HepG2 (cell line): Measurements from ENCODE around the gene ARHGAP4. TPM values are rescaled to one million over a fixed set of nuclear protein-coding genes. Genes with fewer than 3 reads are reported as not detected.

ENCODE experiments used
- FOXM1 ChIP-seq: sonication (generic); formaldehyde crosslinking; IDR thresholded peaks from 2 replicates; pipeline ENCODE4 v1.5.0; 2020; ENCODE audit warnings: missing genetic modification reagents
- GTF2F1 ChIP-seq: fragments of 150-350 bp; IDR thresholded peaks from 2 replicates; pipeline ENCODE4 v1.6.1; 2014; ENCODE audit warnings: low read length
- MED1 ChIP-seq: sonication (generic); formaldehyde crosslinking; IDR thresholded peaks from 2 replicates; pipeline ENCODE4 v1.4.0; 2020; ENCODE audit warnings: missing genetic modification reagents
- MYC ChIP-seq: sonication (generic); formaldehyde crosslinking; IDR thresholded peaks from 2 replicates; pipeline ENCODE4 v1.9.0; 2021; ENCODE audit warnings: missing genetic modification reagents, borderline replicate concordance
- NR2C2 ChIP-seq: sonication (generic); formaldehyde crosslinking; IDR thresholded peaks from 2 replicates; pipeline ENCODE4 v1.4.0; 2020; ENCODE audit warnings: missing genetic modification reagents, mild to moderate bottlenecking, moderate library complexity, borderline replicate concordance
- POGZ ChIP-seq: sonication (generic); formaldehyde crosslinking; IDR thresholded peaks from 2 replicates; pipeline ENCODE4 v1.4.0; 2020; ENCODE audit warnings: mild to moderate bottlenecking, missing genetic modification reagents
- RARA ChIP-seq: IDR thresholded peaks from 2 replicates; pipeline ENCODE4 v1.6.1; 2016; ENCODE audit warnings: missing genetic modification reagents, missing compliant biosample characterization
- TOPORS ChIP-seq: sonication (generic); formaldehyde crosslinking; IDR thresholded peaks from 2 replicates; pipeline ENCODE4 v1.8.0; 2023; ENCODE audit warnings: mild to moderate bottlenecking, missing genetic modification reagents
- ZMYM4 ChIP-seq: sonication (generic); formaldehyde crosslinking; IDR thresholded peaks from 2 replicates; pipeline ENCODE4 v1.8.1; 2023; ENCODE audit warnings: mild to moderate bottlenecking, missing genetic modification reagents
- ZNF121 ChIP-seq: sonication (generic); formaldehyde crosslinking; IDR thresholded peaks from 2 replicates; pipeline ENCODE4 v1.5.0; 2020; ENCODE audit warnings: mild to moderate bottlenecking, missing genetic modification reagents
- ZNF24 ChIP-seq: fragments of 450-650 bp; IDR thresholded peaks from 2 replicates; pipeline ENCODE4 v1.6.1; 2017; ENCODE audit warnings: antibody characterized with exemption, mild to moderate bottlenecking
- ZNF850 ChIP-seq: sonication (generic); formaldehyde crosslinking; conservative IDR thresholded peaks from 2 replicates; pipeline ENCODE4 v1.9.0; 2021; ENCODE audit warnings: mild to moderate bottlenecking, missing genetic modification reagents
- polyA plus RNA-seq, 8 experiments: library from polyadenylated mRNA; depleted of rRNA in 3 of 8; stranded (reverse) in 7 of 8; unstranded in 1 of 8; fragments of >200 nt; fragmentation: Illumina TruSeq in 4 of 8; extraction: Trizol in 4 of 8; gene quantifications; 2 replicates each; pipeline versions ENCODE4 v1.2.1 to v1.2.3, GENCODE V29; 2011 to 2016; ENCODE audit warnings: low read depth in 4 of 8, missing spikeins in 1 of 8, mixed read lengths in 1 of 8; ENCODE audit not compliant: insufficient read depth in 1 of 8
- total RNA-seq, 5 experiments: library from RNA; depleted of rRNA; stranded (reverse); fragments of >200 nt; fragmentation: Illumina TruSeq; extraction: Trizol; gene quantifications; 2 replicates each; pipeline ENCODE4 v1.2.3, GENCODE V29; 2016; ENCODE audit warnings: low read depth in 1 of 5
- TF ChIP-seq, protein P1 (sequence below): sonication (generic); formaldehyde crosslinking; IDR thresholded peaks from 2 replicates; pipeline ENCODE4 v1.4.0; 2020; ENCODE audit warnings: mild to moderate bottlenecking, missing genetic modification reagents
- TF ChIP-seq, protein P2 (sequence below): sonication (generic); formaldehyde crosslinking; IDR thresholded peaks from 2 replicates; pipeline ENCODE4 v1.8.0; 2023; ENCODE audit warnings: mild to moderate bottlenecking, missing genetic modification reagents
- TF ChIP-seq, protein P3 (sequence below): sonication (generic); formaldehyde crosslinking; IDR thresholded peaks from 2 replicates; pipeline ENCODE4 v1.4.0; 2020; ENCODE audit warnings: missing genetic modification reagents
- TF ChIP-seq, protein P4 (sequence below): IDR thresholded peaks from 2 replicates; pipeline ENCODE4 v1.6.1; 2016; ENCODE audit warnings: mild to moderate bottlenecking
- TF ChIP-seq, protein P5 (sequence below): sonication (generic); formaldehyde crosslinking; conservative IDR thresholded peaks from 2 replicates; pipeline ENCODE4 v1.4.0; 2020; ENCODE audit warnings: missing genetic modification reagents
- TF ChIP-seq, protein P6 (sequence below): sonication (generic); formaldehyde crosslinking; IDR thresholded peaks from 2 replicates; pipeline ENCODE4 v1.5.1; 2020; ENCODE audit warnings: mild to moderate bottlenecking, missing genetic modification reagents, moderate library complexity

The ARHGAP4 gene
- total and polyA plus RNA-seq, 2 of the 13 experiments (the other 11 are each of a cell fraction or from before 2014, with no cell fraction given) = 0.57 to 0.64 TPM

DNA sequence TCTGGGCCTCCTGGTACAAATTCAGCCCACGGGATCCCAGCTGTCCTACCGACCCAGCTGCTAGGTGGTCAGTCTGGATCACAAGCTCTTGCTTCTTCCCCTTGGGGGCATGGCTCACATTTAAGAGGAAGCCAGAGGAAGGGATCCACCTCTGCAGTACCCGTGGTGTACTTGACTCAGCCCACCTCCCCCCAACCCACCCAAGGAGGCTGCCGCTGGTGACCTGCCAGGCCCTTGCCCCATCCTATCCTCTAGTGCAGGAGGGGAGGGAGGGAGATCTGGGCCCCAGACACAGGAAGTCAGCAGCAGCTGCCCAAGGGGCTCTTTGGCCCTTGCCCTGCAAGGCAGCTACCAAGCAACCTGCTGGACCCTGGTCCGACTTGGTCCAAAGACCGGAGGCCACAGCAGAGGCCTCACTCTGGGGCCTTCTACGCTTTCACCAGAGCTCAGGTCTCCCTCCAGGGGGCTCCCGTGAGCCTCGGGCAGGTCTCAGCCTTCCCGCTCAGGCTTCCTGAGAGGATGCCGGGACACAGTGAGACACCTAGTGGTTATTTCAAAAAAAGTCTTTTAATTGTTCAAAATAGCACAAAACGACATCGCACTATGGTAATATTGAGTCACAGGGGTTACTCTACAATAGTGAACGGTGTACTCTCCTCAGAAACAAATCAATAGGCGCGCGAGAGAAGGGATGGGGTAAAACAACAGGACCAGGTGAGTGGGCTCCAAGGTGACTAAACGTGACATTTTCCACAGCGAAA, 21.1 kb upstream of the ARHGAP4 start (continued):
- TF ChIP-seq, protein P1, sequence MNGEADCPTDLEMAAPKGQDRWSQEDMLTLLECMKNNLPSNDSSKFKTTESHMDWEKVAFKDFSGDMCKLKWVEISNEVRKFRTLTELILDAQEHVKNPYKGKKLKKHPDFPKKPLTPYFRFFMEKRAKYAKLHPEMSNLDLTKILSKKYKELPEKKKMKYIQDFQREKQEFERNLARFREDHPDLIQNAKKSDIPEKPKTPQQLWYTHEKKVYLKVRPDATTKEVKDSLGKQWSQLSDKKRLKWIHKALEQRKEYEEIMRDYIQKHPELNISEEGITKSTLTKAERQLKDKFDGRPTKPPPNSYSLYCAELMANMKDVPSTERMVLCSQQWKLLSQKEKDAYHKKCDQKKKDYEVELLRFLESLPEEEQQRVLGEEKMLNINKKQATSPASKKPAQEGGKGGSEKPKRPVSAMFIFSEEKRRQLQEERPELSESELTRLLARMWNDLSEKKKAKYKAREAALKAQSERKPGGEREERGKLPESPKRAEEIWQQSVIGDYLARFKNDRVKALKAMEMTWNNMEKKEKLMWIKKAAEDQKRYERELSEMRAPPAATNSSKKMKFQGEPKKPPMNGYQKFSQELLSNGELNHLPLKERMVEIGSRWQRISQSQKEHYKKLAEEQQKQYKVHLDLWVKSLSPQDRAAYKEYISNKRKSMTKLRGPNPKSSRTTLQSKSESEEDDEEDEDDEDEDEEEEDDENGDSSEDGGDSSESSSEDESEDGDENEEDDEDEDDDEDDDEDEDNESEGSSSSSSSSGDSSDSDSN = no peak; the same call in 1 of the 2 replicates
- TF ChIP-seq, protein P2, sequence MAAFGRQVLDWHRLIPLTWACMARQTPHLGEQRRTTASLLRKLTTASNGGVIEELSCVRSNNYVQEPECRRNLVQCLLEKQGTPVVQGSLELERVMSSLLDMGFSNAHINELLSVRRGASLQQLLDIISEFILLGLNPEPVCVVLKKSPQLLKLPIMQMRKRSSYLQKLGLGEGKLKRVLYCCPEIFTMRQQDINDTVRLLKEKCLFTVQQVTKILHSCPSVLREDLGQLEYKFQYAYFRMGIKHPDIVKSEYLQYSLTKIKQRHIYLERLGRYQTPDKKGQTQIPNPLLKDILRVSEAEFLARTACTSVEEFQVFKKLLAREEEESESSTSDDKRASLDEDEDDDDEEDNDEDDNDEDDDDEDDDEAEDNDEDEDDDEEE (CRISPR knock-in tag) = no peak
- no peak for TF ChIP-seq FOXM1 (CRISPR knock-in tag)
- TF ChIP-seq, protein P3, sequence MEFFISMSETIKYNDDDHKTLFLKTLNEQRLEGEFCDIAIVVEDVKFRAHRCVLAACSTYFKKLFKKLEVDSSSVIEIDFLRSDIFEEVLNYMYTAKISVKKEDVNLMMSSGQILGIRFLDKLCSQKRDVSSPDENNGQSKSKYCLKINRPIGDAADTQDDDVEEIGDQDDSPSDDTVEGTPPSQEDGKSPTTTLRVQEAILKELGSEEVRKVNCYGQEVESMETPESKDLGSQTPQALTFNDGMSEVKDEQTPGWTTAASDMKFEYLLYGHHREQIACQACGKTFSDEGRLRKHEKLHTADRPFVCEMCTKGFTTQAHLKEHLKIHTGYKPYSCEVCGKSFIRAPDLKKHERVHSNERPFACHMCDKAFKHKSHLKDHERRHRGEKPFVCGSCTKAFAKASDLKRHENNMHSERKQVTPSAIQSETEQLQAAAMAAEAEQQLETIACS (CRISPR knock-in tag) = no peak
- no peak for TF ChIP-seq ZNF24
- TF ChIP-seq, protein P4, sequence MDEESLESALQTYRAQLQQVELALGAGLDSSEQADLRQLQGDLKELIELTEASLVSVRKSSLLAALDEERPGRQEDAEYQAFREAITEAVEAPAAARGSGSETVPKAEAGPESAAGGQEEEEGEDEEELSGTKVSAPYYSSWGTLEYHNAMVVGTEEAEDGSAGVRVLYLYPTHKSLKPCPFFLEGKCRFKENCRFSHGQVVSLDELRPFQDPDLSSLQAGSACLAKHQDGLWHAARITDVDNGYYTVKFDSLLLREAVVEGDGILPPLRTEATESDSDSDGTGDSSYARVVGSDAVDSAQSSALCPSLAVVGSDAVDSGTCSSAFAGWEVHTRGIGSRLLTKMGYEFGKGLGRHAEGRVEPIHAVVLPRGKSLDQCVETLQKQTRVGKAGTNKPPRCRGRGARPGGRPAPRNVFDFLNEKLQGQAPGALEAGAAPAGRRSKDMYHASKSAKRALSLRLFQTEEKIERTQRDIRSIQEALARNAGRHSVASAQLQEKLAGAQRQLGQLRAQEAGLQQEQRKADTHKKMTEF = no peak
- peak; percentile 41; the same call in 1 of the 2 replicates for TF ChIP-seq NR2C2 (CRISPR knock-in tag)
- TF ChIP-seq, protein P5, sequence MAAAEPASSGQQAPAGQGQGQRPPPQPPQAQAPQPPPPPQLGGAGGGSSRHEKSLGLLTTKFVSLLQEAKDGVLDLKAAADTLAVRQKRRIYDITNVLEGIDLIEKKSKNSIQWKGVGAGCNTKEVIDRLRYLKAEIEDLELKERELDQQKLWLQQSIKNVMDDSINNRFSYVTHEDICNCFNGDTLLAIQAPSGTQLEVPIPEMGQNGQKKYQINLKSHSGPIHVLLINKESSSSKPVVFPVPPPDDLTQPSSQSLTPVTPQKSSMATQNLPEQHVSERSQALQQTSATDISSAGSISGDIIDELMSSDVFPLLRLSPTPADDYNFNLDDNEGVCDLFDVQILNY (CRISPR knock-in tag) = no peak
- TF ChIP-seq MYC (CRISPR knock-in tag) = no peak
- TF ChIP-seq TOPORS (CRISPR knock-in tag) = no peak
- TF ChIP-seq ZNF121 (CRISPR knock-in tag) = no peak
- peak; percentile 74; the same call in 1 of the 2 replicates for TF ChIP-seq MED1
- 0 out of 2 replicates have a peak, but pooled peaks have one; percentile 34 for TF ChIP-seq RARA (CRISPR knock-in tag)
- TF ChIP-seq POGZ (CRISPR knock-in tag) = peak; percentile 34; the same call in 1 of the 2 replicates
- TF ChIP-seq, protein P6, sequence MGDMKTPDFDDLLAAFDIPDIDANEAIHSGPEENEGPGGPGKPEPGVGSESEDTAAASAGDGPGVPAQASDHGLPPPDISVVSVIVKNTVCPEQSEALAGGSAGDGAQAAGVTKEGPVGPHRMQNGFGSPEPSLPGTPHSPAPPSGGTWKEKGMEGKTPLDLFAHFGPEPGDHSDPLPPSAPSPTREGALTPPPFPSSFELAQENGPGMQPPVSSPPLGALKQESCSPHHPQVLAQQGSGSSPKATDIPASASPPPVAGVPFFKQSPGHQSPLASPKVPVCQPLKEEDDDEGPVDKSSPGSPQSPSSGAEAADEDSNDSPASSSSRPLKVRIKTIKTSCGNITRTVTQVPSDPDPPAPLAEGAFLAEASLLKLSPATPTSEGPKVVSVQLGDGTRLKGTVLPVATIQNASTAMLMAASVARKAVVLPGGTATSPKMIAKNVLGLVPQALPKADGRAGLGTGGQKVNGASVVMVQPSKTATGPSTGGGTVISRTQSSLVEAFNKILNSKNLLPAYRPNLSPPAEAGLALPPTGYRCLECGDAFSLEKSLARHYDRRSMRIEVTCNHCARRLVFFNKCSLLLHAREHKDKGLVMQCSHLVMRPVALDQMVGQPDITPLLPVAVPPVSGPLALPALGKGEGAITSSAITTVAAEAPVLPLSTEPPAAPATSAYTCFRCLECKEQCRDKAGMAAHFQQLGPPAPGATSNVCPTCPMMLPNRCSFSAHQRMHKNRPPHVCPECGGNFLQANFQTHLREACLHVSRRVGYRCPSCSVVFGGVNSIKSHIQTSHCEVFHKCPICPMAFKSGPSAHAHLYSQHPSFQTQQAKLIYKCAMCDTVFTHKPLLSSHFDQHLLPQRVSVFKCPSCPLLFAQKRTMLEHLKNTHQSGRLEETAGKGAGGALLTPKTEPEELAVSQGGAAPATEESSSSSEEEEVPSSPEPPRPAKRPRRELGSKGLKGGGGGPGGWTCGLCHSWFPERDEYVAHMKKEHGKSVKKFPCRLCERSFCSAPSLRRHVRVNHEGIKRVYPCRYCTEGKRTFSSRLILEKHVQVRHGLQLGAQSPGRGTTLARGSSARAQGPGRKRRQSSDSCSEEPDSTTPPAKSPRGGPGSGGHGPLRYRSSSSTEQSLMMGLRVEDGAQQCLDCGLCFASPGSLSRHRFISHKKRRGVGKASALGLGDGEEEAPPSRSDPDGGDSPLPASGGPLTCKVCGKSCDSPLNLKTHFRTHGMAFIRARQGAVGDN (CRISPR knock-in tag) = peak; percentile 63
- TF ChIP-seq GTF2F1 = no peak
- 0 out of 2 replicates have a peak, but pooled peaks have one; percentile 24 for TF ChIP-seq ZMYM4
- TF ChIP-seq ZNF850 (CRISPR knock-in tag) = no peak
